HG03571 (cell line): ENCODE measurements around the gene POMT2.
"Not testable (repeated sequence)": the region's sequence is repeated elsewhere in the genome, so short reads cannot be mapped to it uniquely, and the experiment has no call there.

Experiments
- ATAC-seq: cut with Tn5 transposase; IDR thresholded peaks from one replicate; pipeline ENCODE4 v1.9.1; 2021; ENCODE audit not compliant: unreplicated experiment

The POMT2 gene

GRCh38 chr14:77320238-77320935, at the start of gene POMT2:
Gene POMT2, minus strand, starts transcription at chr14:77320883. Its CDS starts 202 bp downstream, at chr14:77320681.
- ATAC-seq = peak; percentile 65

GRCh38 chr14:77369285-77369684, 48.6 kb upstream of the POMT2 start:
- ATAC-seq = no peak

GRCh38 chr14:77364146-77364545, 43.5 kb upstream of the POMT2 start:
- ATAC-seq = peak; percentile 52

- ATAC-seq = no peak
Measured at GRCh38 chr14:77359626-77360025, 38.9 kb upstream of the POMT2 start.

GRCh38 chr14:77356899-77357298, 36.2 kb upstream of the POMT2 start:
- ATAC-seq = no peak

GRCh38 chr14:77355811-77356210, 35.1 kb upstream of the POMT2 start:
- no peak for ATAC-seq

GRCh38 chr14:77353469-77354141, 32.9 kb upstream of the POMT2 start:
- no peak for ATAC-seq

GRCh38 chr14:77347751-77348150, 27.1 kb upstream of the POMT2 start:
- no peak for ATAC-seq

GRCh38 chr14:77346495-77346894, 25.8 kb upstream of the POMT2 start:
- no peak for ATAC-seq

- ATAC-seq = no peak
Measured at GRCh38 chr14:77344377-77344996, 23.8 kb upstream of the POMT2 start.

- ATAC-seq = no peak
Measured at GRCh38 chr14:77343662-77344061, 23.0 kb upstream of the POMT2 start.

- no peak for ATAC-seq
Measured at GRCh38 chr14:77342726-77343397, 22.2 kb upstream of the POMT2 start.

GRCh38 chr14:77340389-77340788, 19.7 kb upstream of the POMT2 start:
- ATAC-seq = no peak

GRCh38 chr14:77339407-77339806, 18.7 kb upstream of the POMT2 start:
- no peak for ATAC-seq

GRCh38 chr14:77338302-77338701, 17.6 kb upstream of the POMT2 start:
- no peak for ATAC-seq

GRCh38 chr14:77337880-77338279, 17.2 kb upstream of the POMT2 start:
- no peak for ATAC-seq

GRCh38 chr14:77337255-77337654, 16.6 kb upstream of the POMT2 start:
- not testable (repeated sequence) for ATAC-seq

GRCh38 chr14:77335576-77335975, 14.9 kb upstream of the POMT2 start:
- no peak for ATAC-seq

- no peak for ATAC-seq
Measured at GRCh38 chr14:77329872-77330271, 9.2 kb upstream of the POMT2 start.

- no peak for ATAC-seq
Measured at GRCh38 chr14:77327111-77327510, 6.4 kb upstream of the POMT2 start.

- no peak for ATAC-seq
Measured at GRCh38 chr14:77325746-77326094, 5.0 kb upstream of the POMT2 start.
